H1 (cell line): Measurements from ENCODE around the gene DRAM2. TPM values are rescaled to one million over a fixed set of nuclear protein-coding genes. Genes with fewer than 3 reads are reported as not detected.

Experiments used
- CTCF ChIA-PET: fragments of 300-600 bp; sonication (Branson Sonifier 250); formaldehyde crosslinking; loops from one replicate; lab custom pipeline; 2021; ENCODE audit not compliant: partially characterized antibody; lab: Charles Lee
- POLR2A ChIA-PET: fragments of 300-600 bp; sonication (Branson Sonifier 250); formaldehyde crosslinking; loops from one replicate; lab custom pipeline; 2021; ENCODE audit warnings: inconsistent platforms; ENCODE audit not compliant: partially characterized antibody; lab: Charles Lee
- DNase-seq, 2 experiments: peaks; one replicate each; pipeline versions ENCODE4 v3.0.0 to v3.0.0-alpha.2; 2010 to 2022; ENCODE audit warnings: low spot score in 2 of 2, low read depth in 1 of 2, mixed read lengths in 1 of 2
- FAIRE-seq: peaks from 2 replicates; lab custom pipeline; 2011; peaks lifted over from hg19 to GRCh38; lab: Jason Lieb, UNC
- H2AFZ ChIP-seq: 2 replicates; pipeline ENCODE4 v1.8.1; 2012; ENCODE audit warnings: low read length, inconsistent platforms
- H2AK5ac ChIP-seq: 2 replicates; pipeline ENCODE4 v1.6.1; 2013; ENCODE audit warnings: low read depth, low read length
- H2BK120ac ChIP-seq: replicated peaks from 2 replicates; pipeline ENCODE3; 2013; ENCODE audit warnings: low read depth, low read length, inconsistent platforms
- H2BK12ac ChIP-seq: 2 replicates; pipeline ENCODE4 v1.6.1; 2013; ENCODE audit warnings: low read depth, low read length
- H2BK15ac ChIP-seq: 2 replicates; pipeline ENCODE4 v1.6.1; 2013; ENCODE audit warnings: low read length
- H2BK20ac ChIP-seq: 2 replicates; pipeline ENCODE4 v1.6.1; 2013; ENCODE audit warnings: low read length
- H2BK5ac ChIP-seq: 2 replicates; pipeline ENCODE4 v1.6.1; 2013; ENCODE audit warnings: low read depth, low read length
- H3K14ac ChIP-seq: 2 replicates; pipeline ENCODE4 v1.6.1; 2013; ENCODE audit warnings: inconsistent platforms; ENCODE audit not compliant: insufficient read length
- H3K18ac ChIP-seq: 2 replicates; pipeline ENCODE4 v1.6.1; 2013; ENCODE audit warnings: low read length; ENCODE audit errors: extremely low read depth
- H3K23ac ChIP-seq: 2 replicates; pipeline ENCODE4 v1.6.1; 2013; ENCODE audit warnings: inconsistent platforms; ENCODE audit not compliant: insufficient read length
- H3K23me2 ChIP-seq: 2 replicates; pipeline ENCODE4 v1.6.1; 2013; ENCODE audit warnings: low read depth, low read length
- H3K27ac ChIP-seq: 2 replicates; pipeline ENCODE4 v1.6.1; 2011; ENCODE audit warnings: low read depth, low read length, inconsistent platforms
- H3K27me3 ChIP-seq, 4 experiments: replicated peaks in 1 of 4; 1 replicate in 1 of 4; 2 replicates in 3 of 4; pipeline versions ENCODE4 v1.6.1 to v1.8.1; 2011 to 2013; ENCODE audit warnings: low read length in 3 of 4, mild to moderate bottlenecking in 3 of 4, inconsistent platforms in 2 of 4, mixed read lengths in 2 of 4, moderate library complexity in 1 of 4; ENCODE audit not compliant: control insufficient read depth in 3 of 4, insufficient read depth in 3 of 4; ENCODE audit errors: extremely low read depth in 1 of 4
- H3K36me3 ChIP-seq, 4 experiments: 2 replicates each; pipeline versions ENCODE4 v1.6.1 to v1.8.1; 2011 to 2013; ENCODE audit warnings: mild to moderate bottlenecking in 4 of 4, low read length in 3 of 4, moderate library complexity in 2 of 4, control low read depth in 1 of 4, inconsistent platforms in 1 of 4; ENCODE audit not compliant: insufficient read depth in 4 of 4, control insufficient read depth in 2 of 4
- H3K4ac ChIP-seq: replicated peaks from 2 replicates; pipeline ENCODE3; 2013; ENCODE audit warnings: low read length, low read depth, mixed read lengths, inconsistent platforms; ENCODE audit not compliant: insufficient read length
- H3K4me1 ChIP-seq, 4 experiments: replicated peaks in 1 of 4; 1 replicate in 1 of 4; 2 replicates in 3 of 4; pipeline versions ENCODE4 v1.6.1 to v1.8.1; 2011 to 2013; ENCODE audit warnings: low read length in 3 of 4, inconsistent platforms in 2 of 4, mixed read lengths in 1 of 4; ENCODE audit not compliant: insufficient read depth in 4 of 4, control insufficient read depth in 3 of 4
- H3K4me2 ChIP-seq, 2 experiments: 2 replicates each; pipeline versions ENCODE4 v1.6.1 to v1.8.1; 2011 to 2013; ENCODE audit warnings: low read depth in 2 of 2, low read length in 2 of 2, control low read depth in 1 of 2, inconsistent platforms in 1 of 2, mild to moderate bottlenecking in 1 of 2; ENCODE audit not compliant: insufficient read depth in 1 of 2
- H3K4me3 ChIP-seq, 4 experiments: fragments of 200-600, 300-600 bp in 1 of 4; sonication (generic), shearing (Covaris generic), sonication (Bioruptor Twin) in 1 of 4; 2 replicates each; pipeline versions ENCODE4 v1.5.1 to v1.8.1; 2011 to 2016; ENCODE audit warnings: low read length in 4 of 4, low read depth in 3 of 4, control low read depth in 2 of 4, inconsistent platforms in 2 of 4, mild to moderate bottlenecking in 2 of 4, mixed read lengths in 1 of 4, moderate library complexity in 1 of 4; ENCODE audit not compliant: insufficient read depth in 2 of 4; ENCODE audit errors: extremely low read depth in 1 of 4
- H3K56ac ChIP-seq: replicated peaks from 2 replicates; pipeline ENCODE3; 2013; ENCODE audit warnings: low read depth, mild to moderate bottlenecking, mixed read lengths, low read length, inconsistent platforms; ENCODE audit not compliant: insufficient read length
- H3K79me1 ChIP-seq: 2 replicates; pipeline ENCODE4 v1.6.1; 2013; ENCODE audit warnings: low read depth, low read length, control low read depth
- H3K79me2 ChIP-seq, 2 experiments: 2 replicates each; pipeline versions ENCODE4 v1.6.1 to v1.8.1; 2012 to 2013; ENCODE audit warnings: low read length in 2 of 2, mild to moderate bottlenecking in 2 of 2, inconsistent platforms in 1 of 2; ENCODE audit not compliant: insufficient read depth in 2 of 2, control insufficient read depth in 1 of 2
- H3K9ac ChIP-seq, 4 experiments: replicated peaks in 1 of 4; 1 replicate in 1 of 4; 2 replicates in 3 of 4; pipeline versions ENCODE4 v1.6.1 to v1.8.1; 2011 to 2013; ENCODE audit warnings: low read depth in 3 of 4, low read length in 3 of 4, control low read depth in 2 of 4, mild to moderate bottlenecking in 2 of 4, moderate library complexity in 2 of 4, inconsistent platforms in 1 of 4; ENCODE audit errors: extremely low read depth in 1 of 4
- H3K9me3 ChIP-seq, 2 experiments: 2 replicates each; pipeline versions ENCODE4 v1.6.1 to v1.8.1; 2012 to 2013; ENCODE audit warnings: mild to moderate bottlenecking in 2 of 2, moderate library complexity in 2 of 2, control low read depth in 1 of 2, inconsistent platforms in 1 of 2, low read depth in 1 of 2, low read length in 1 of 2, mixed read lengths in 1 of 2; ENCODE audit not compliant: insufficient read depth in 2 of 2
- H4K20me1 ChIP-seq, 2 experiments: replicated peaks in 1 of 2; 2 replicates each; pipeline versions ENCODE3 to v1.8.1; 2011 to 2013; ENCODE audit warnings: inconsistent platforms in 2 of 2, low read length in 2 of 2, mild to moderate bottlenecking in 1 of 2; ENCODE audit not compliant: insufficient read depth in 2 of 2, control insufficient read depth in 1 of 2
- H4K5ac ChIP-seq: 2 replicates; pipeline ENCODE4 v1.6.1; 2013; ENCODE audit warnings: low read length, low read depth, mixed read lengths, inconsistent platforms; ENCODE audit not compliant: insufficient read length
- H4K8ac ChIP-seq: 2 replicates; pipeline ENCODE4 v1.8.0; 2013; ENCODE audit warnings: mild to moderate bottlenecking, moderate library complexity, low read length, inconsistent platforms; ENCODE audit not compliant: insufficient read depth; ENCODE audit errors: extremely low read depth
- H4K91ac ChIP-seq: replicated peaks from 2 replicates; pipeline ENCODE3; 2013; ENCODE audit warnings: low read length, mixed read lengths, inconsistent platforms; ENCODE audit not compliant: insufficient read length
- CBX8 ChIP-seq: fragments of 300-800, 300-1000 bp; sonication (generic); IDR thresholded peaks from 2 replicates; pipeline ENCODE4 v1.7.1; 2016; ENCODE audit warnings: low read depth, low read length, borderline replicate concordance
- EGR1 ChIP-seq: IDR thresholded peaks from 2 replicates; pipeline ENCODE4 v1.6.1; 2011; ENCODE audit warnings: low read depth, low read length, borderline replicate concordance
- KDM1A ChIP-seq: fragments of 200-600, 300-600 bp; sonication (generic); IDR thresholded peaks from 2 replicates; pipeline ENCODE4 v1.7.1; 2016; ENCODE audit warnings: mild to moderate bottlenecking, low read length, borderline replicate concordance
- RFX5 ChIP-seq: IDR thresholded peaks from 2 replicates; pipeline ENCODE4 v1.6.1; 2011; ENCODE audit warnings: low read depth, low read length, improper control_type of control experiment, borderline replicate concordance
- WGBS, 2 experiments: shearing (Covaris generic) in 1 of 2; methylation state at CpG; one replicate each; pipeline versions ENCODE4 v1.1.6 to v1.1.7; 2013 to 2015; ENCODE audit warnings: low lambda C conversion rate in 2 of 2, mixed read lengths in 2 of 2, inconsistent platforms in 1 of 2, low coverage in 1 of 2, missing lambda C conversion rate in 1 of 2; ENCODE audit not compliant: insufficient replicate concordance in 2 of 2, insufficient coverage in 1 of 2, insufficient read length in 1 of 2; ENCODE audit errors: extremely low coverage in 1 of 2, missing lambda C conversion rate in 1 of 2; 5-methylcytosine and 5-hydroxymethylcytosine counted together
- polyA plus RNA-seq, 7 experiments: library from polyadenylated mRNA; depleted of rRNA in 3 of 7; stranded (reverse) in 5 of 7; unstranded in 2 of 7; fragments of >200 nt in 5 of 7; fragments of 200-250 nt in 2 of 7; gene quantifications; 1 replicate in 5 of 7; 2 replicates in 1 of 7; 4 replicates in 1 of 7; pipeline versions ENCODE4 v1.2.1 to v1.2.3, GENCODE V29; 2011 to 2013; ENCODE audit warnings: missing spikeins in 2 of 7, mixed read lengths in 2 of 7
- total RNA-seq: library from RNA; stranded (reverse); fragmentation: NEBNext Ultra II Directional; extraction: Animal tissue kit (Norgen Biotek cat#: 25700); gene quantifications from 2 replicates; pipeline ENCODE4 v1.2.1, GENCODE V29; 2021

DRAM2 gene
- total and polyA plus RNA-seq, 2 of the 8 experiments (the other 6 are each of a cell fraction or from before 2014, with no cell fraction given) = 35.2 to 68.2 TPM

GRCh38 chr1:111082421-111083203 lies 57.3 kb downstream of the DRAM2 start:
- DNase-seq = no peak
- no peak overlapping the region for H3K4me3 ChIP-seq
- no peak overlapping the region for H2BK20ac ChIP-seq
- no peaks in the 10 kb centered on the region for H3K79me2 ChIP-seq
- H2BK5ac ChIP-seq = no peak overlapping the region
- H2AFZ ChIP-seq = no peak overlapping the region
- ChIA-PET CTCF (no interaction called here), POLR2A (no interaction called here)
- no peak for FAIRE-seq
- no peak overlapping the region for H2BK15ac ChIP-seq
- H4K8ac ChIP-seq = no peak overlapping the region
- no peaks in the 10 kb centered on the region for H3K4me1 ChIP-seq
- H3K23me2 ChIP-seq = no peaks in the 10 kb centered on the region
- no peaks in the 10 kb centered on the region for H3K79me1 ChIP-seq
- no peak overlapping the region for H3K18ac ChIP-seq
- no peak overlapping the region for H3K27ac ChIP-seq
- H3K4ac ChIP-seq = no peak overlapping the region
- H2BK12ac ChIP-seq = no peak overlapping the region
- no peak overlapping the region for H2AK5ac ChIP-seq
- no peak overlapping the region for H3K56ac ChIP-seq
- no peak overlapping the region for H3K23ac ChIP-seq
- no peaks in the 10 kb centered on the region for H3K27me3 ChIP-seq
- no peak overlapping the region for H2BK120ac ChIP-seq
- WGBS, 2 experiments = 78% methylated on average over 2 of the region's 2 CpGs; no CpG with 5 or more reads in 1 of the 2 experiments
- H3K9ac ChIP-seq = no peak overlapping the region
- no peaks in the 10 kb centered on the region for H3K36me3 ChIP-seq
- H3K9me3 ChIP-seq = peaks cover 20 to 25% of the 10 kb centered on the region in 2 experiments
- H4K91ac ChIP-seq = no peak overlapping the region
- H3K4me2 ChIP-seq = no peak overlapping the region
- no peak overlapping the region for H3K14ac ChIP-seq
- no peaks in the 10 kb centered on the region for H4K20me1 ChIP-seq
- H4K5ac ChIP-seq = no peak overlapping the region
- TF ChIP-seq CBX8 (no peak), RFX5 (no peak), KDM1A (no peak), EGR1 (no peak)
